CD4-positive, alpha-beta T cell treated with Interleukin-6 for 4 hours (primary cell): ENCODE data around the gene TGFB1I1.

Source experiments
- DNase-seq: peaks from one replicate; pipeline ENCODE4 v3.0.0-alpha.2; 2020; ENCODE audit warnings: mixed read lengths

Gene TGFB1I1

DNA sequence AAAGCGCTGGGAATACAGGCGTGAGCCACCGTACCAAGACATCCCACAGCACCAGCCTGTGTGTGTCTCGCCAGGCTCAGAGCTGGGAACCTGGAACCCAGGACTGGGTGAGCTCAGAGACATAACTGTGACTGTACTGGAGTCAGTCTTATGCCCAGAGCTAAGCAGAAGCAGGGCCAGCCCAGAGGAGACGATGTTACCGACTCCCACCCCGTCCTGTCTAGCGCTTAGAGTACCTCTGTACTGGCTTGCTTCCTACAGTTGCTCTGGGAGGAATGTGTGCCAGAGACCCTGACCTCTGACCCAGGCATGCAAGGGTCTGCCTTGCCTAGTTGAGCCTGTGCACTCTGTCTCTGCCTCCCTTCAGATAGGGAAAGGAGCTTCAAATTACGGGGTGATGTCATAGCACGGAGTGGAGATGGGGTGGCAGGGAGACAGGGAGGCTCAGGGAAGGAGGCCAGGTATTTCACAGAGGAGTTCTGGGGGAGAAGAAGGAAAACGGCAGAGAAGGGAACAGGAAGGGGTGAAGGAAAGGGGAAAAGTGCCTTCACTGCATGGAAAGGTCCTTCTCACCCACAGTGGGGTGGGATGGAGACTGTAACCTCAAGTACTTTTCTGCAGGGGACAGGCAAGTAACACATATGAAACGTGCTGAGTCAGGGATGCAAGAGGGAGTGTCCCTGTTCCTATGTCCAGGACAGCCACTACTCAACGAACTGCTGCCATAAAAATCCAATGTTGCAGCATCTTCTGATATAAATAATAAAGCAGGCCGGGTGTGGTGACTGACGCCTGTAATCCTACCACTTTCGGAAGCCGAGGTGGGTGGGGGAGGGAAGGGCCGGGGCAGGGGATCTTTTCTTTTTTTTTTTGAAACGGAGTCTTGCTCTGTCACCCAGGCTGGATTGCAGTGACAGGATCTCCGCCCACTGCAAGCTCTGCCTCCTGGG lies 18.4 kb upstream of the TGFB1I1 start:
- DNase-seq: no peak

DNA sequence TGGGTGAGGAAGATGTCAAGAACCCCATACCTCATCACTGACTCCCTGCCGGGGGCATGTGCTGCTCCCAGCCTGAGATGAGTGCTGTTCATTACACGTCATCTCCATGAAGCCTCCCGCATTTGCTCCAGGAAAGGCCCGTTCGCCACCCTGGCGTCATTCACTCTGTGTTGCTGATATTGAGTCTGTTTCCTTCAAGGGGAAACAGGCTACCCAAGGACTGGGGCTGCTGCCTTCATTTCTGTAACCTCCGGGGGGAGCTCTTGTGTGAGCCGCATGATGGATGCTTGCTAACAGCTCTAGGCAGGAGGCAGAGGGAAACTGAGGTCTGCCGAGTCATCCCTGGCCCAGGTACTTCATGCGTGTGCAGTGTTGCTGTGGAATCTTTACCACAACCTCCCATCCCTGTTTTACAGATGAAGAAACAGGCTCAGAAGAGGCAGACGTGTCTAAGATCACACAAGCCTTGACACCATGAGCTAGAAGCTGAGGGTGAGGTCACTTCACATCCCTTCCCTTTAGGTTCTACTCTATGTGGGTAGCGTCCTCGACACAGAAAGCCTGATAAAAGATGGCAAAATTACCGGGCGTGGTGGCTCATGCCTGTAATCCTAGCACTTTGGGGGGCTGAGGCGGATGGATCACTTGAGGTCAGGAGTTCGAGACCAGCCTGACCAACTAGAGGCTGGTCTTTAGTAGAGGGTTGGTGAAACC lies 16.2 kb upstream of the TGFB1I1 start:
- peak; percentile 42 for DNase-seq

DNA sequence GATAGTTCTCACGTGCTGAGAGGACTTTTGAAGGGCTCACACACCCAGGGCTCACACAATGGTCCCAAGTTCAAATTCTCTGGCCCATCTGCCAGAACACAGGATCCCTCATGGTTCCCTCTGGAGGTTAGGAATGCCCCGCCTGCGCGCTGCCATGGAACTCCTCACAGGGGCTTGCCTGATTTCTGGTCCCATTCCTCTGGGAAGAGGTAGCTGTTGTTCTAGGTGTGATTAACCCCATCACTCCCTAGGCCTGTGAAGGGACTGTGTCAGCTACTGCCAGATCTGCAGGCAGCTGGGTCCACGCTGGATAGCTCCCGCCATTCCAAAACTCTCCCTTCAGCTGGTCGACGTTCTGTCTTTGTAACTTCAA lies 15.0 kb upstream of the TGFB1I1 start:
- DNase-seq: no peak

DNA sequence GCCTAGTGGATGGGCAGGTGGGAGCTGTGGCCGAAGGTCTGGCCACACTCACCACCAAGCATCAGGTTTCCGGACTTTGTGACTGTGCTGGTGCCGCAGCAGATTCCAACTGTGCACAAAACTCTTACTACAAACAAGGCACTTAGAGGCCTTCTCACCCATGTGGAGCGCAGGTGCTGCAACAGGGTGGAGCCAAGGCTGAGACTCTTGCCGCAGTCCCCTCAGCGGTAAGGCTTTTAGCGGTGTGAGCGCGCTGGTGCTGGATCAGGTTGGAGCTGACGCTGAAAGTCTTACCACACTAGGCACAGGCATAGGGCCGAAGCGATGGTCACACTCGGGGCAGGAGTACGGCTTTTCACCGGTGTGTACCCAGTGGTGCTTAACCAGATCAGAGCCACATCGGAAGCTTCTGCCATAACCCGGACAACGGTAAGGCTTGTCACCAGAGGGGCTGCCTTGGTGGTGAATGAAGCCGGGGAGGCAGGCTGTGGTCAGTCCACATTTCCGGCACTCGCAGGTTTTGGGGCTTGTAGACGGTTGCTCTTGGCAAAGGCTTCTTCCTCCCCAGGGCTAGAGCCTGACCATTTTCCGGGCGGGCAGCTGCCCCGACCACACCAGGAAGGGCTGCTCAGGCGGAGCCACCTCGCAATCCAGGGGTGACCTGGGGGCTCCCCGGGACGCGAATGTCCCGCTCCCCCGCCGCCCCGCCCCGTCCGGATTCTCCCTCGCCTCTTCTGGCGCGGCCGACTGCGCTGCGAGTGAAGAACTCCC lies 13.7 kb upstream of the TGFB1I1 start:
- peak; percentile 45 for DNase-seq

DNA sequence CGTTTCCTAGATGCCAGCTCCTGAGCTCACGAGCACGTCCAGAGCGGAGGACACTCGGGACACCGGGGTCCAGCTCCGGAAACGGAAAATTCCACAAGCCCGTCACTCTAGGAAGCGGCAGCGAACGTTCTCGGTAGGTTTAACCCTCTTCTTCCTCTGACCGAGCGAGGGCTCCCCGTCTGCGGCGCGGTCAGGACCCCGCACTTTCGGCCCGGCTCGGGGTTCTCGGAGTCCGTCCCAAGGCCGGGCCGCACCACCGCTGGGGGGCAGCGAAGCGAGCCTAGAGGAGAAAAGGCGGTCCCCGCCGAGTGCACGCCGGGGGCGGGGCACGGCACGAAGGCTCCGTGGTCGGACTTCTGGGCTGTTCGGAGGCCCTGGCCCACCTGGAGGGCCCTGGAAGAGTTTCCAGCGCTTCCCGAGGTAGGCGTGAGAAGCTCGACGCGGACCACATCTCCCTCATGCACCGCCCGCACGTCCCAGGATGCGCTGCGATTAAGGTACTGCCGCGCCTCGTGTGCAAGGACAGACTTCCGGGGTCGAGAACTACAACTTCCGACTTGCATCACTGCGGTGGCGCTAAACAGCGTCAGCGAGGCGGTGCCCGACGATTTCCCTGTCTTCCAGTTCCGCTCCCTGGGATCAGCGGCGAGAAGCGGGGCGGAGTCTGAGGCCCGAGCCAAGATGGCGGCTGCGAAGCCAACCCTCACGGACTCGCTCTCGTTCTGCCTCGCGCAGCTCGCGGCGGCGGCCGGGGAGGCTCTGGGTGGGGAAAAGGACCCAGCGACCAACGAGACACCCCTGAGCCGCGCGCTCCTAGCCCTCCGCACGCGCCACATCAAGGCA lies 12.9 kb upstream of the TGFB1I1 start, which contains the start of gene ARMC5:
Gene ARMC5, plus strand, starts transcription at position 658 of the 843 bp plus-strand sequence. Its CDS starts 24 bp downstream, at position 682.
- peak; percentile 98 for DNase-seq

DNA sequence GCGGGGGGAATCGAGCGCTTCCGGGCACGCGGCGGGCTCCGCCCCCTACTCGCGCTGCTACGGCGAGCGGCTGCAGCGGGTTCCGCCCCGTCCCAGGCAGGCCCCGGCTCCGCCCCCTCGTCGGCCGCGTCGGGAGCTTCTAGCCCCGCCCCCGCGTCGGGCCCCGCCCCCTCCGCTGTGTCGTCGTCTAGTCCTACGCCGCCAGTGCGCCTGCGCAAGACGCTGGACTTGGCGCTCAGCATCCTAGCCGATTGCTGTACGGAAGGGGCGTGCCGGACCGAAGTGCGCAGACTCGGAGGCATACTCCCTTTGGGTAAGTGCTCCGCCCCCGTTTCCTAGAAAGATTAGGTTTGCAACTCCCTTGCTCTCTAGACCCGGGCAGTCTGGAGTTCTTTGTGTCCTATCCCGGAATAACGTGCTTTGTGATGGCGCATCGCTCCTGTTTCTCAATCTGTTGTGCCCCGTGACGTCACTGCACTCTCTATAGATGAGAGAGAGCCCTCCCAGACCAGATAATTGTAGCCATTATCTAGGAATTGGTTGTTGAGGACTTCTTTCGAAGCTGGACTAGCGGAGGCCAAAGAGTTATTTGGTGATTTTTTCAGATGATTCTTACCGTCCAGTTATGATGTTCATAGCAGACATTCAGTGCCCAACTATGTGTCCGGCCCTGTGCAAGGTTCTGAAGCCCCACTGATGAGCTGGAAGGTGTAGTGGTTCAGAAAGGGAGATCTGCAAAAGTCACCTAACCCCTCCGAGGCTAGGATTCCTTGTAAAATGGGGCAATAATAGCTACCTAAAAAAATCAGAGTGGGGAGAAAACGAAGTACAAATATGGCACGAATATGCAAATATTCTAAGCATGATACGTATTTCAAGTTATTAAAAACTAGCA lies 12.0 kb upstream of the TGFB1I1 start:
- peak; percentile 100 for DNase-seq

DNA sequence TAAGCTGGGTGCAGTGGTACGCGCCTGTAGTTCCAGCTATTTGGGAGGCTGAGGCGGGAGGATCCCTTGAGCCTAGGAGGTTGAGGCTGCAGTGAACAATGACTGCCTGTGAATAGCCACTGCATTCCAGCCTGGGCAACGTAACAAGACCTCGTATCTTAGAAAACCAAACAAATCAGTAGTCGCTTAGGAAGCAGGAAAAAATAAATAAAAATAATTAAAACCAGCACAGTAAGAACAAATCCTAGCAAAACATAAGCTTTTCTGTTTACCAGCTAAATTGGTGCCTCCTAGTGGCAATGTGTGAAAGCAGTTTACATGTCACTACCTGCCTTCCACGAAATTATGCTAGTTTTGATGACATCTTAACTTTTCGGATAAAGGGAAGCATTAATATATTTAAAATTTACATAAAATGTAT lies 11.4 kb upstream of the TGFB1I1 start:
- DNase-seq: peak; percentile 28

DNA sequence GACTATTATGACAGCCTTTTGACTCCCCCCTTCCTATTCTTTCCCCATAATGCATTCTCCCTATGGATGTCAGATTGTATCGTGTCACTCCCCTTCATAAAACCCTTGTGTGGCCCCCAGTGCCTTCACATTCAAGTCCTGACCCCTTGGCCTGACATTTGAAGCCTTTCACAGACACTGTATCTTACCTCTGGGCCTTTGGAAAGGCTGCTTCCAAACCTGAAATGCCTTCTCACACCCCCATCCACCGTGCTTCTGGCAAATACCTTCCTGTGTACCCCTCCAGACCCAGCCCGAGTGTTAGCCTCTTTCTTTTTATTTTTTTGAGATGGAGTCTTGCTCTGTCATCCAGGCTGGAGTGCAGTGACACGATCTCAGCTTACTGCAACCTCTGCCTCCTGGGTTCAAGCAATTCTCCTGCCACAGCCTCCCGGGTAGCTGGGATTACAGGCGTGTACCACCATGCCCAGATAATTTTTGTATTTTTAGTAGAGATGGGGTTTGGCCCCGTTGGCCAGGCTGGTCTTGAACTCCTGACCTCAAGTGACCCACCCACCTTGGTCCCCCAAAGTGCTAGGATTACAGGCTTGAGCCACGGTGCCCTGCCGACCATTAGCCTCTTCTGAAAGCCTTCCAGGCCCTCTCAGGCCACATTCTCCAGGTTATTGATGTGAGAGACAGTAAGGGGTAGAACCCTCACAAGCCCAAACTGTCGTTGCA lies 10.6 kb upstream of the TGFB1I1 start:
- no peak for DNase-seq

DNA sequence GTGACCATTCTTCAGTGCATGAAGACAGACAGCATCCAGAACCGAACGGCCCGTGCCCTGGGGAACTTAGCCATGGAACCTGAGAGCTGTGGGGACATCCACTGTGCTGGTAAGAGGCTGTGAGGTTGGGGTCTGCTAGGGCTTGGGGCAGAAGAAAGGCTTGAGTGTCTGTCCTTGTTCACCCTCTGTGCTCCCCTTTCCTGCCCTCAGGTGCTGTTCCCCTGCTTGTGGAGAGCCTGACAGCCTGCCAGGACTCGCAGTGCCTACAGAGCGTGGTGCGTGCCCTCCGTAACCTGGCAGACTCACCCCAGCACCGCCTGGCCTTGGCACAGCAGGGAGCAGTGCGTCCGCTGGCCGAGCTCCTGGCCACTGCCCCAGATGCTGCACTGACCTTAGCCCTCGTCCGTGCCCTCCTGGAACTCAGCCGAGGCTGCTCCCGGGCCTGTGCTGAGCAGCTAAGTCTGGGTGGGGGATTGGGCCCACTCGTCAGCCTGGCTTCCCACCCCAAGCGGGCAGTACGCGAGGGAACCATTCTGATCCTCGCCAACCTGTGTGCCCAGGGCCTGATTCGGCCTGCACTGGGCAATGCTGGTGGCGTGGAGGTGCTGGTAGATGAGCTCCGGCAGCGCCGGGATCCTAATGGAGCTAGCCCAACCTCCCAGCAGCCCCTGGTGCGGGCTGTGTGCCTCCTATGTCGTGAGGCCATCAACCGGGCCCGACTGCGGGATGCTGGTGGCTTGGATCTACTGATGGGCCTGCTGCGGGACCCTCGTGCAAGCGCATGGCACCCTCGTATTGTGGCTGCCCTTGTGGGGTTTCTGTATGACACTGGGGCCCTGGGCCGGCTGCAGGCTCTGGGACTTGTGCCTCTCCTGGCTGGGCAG lies 9.8 kb upstream of the TGFB1I1 start:
- DNase-seq: no peak

DNA sequence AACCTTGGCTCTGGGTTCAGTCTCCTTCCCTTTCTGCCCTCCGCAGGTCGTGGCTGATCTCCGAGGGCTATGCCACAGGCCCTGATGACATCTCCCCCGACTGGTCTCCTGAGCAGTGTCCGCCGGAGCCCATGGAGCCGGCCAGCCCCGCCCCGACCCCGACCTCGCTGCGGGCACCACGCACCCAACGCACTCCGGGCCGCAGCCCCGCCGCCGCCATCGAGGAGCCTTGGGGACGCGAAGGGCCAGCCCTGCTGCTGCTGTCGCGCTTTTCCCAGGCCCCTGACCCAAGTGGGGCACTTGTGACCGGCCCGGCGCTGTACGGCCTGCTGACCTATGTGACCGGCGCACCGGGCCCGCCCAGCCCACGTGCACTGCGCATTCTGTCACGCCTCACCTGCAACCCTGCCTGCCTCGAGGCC lies 7.6 kb upstream of the TGFB1I1 start:
- DNase-seq: no peak

DNA sequence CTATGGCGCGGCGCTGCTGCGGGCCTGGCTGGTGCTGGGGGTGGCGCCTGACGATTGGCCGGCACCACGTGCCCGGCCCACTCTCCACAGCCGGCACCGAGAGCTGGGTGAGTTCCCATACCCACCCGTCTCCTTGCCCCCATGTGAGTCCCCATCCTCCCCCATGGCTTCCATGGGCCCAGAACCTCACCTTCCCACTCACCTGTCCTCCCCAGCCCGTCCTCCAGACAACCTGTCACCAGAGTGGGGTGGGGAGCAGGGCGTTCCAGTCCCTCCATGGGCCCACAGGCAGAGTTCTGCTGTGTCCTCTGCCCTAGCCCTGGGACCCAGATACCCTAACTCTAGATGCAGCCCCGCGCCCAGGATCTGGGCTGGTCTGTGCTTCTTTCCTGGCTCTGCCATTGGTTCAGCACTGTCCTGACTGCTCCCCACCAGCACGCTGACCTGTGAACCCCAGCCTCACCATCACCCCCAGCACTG lies 7.1 kb upstream of the TGFB1I1 start:
- DNase-seq: no peak

DNA sequence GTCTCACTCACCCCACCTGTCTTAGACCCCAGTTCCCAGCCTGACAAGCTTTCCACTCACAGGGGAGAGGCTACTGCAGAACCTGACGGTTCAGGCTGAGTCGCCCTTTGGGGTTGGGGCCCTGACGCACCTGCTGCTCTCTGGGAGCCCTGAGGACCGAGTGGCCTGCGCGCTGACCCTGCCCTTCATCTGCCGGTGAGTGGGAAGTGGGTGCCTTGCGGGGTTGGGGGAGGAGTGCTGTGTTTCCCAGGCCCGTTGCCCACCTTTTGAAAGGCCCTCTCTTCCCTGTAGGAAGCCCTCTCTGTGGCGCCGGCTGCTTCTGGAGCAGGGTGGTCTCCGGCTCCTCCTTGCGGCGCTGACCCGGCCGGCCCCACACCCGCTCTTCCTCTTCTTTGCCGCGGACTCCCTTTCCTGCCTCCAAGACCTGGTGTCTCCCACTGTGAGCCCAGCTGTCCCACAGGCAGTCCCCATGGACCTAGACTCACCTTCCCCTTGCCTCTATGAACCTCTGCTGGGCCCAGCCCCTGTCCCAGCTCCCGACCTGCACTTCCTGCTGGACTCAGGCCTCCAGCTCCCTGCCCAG lies 6.1 kb upstream of the TGFB1I1 start:
- DNase-seq: no peak

DNA sequence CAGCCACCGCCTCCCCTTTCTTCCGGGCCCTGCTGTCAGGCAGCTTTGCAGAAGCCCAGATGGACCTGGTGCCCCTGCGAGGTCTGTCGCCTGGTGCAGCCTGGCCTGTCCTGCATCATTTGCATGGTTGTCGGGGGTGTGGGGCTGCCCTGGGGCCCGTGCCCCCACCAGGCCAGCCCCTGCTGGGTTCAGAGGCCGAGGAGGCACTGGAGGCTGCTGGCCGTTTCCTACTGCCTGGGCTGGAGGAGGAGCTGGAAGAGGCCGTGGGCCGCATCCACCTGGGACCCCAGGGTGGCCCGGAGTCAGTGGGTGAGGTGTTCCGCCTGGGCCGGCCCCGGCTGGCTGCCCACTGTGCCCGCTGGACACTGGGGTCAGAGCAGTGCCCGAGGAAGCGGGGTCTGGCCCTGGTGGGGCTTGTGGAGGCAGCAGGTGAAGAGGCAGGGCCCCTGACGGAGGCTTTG lies 5.5 kb upstream of the TGFB1I1 start:
- DNase-seq: no peak

DNA sequence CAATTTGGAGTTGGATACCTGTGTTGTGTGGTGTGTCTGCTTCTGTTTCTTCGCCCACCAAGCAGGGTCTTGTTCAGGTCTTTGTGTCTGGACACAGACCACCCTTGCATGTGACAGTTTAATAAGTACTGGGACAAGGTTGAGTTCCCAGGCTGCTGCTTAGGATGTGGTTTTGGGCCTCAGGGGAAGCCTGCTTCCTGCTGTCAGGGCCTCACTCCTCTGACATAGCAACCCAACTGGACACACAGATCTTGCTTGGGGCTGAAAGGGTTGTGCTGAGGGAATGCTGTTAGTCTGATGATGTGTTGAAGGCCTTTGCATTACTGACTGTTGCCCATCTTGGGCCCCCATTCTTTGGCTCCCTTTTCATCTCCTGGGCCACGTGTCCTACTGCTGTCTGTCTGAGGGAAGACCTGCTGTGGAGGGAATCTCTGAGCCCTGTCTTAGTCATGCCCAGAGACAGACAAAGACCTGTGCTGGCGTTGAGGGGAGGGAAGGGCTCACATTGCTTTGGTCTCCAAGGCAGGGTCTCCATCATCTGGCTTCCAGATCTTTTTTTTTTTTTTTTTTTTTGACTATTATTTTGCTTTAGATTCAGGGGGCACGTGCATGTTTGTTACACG lies 4.7 kb upstream of the TGFB1I1 start:
- peak; percentile 33 for DNase-seq

DNA sequence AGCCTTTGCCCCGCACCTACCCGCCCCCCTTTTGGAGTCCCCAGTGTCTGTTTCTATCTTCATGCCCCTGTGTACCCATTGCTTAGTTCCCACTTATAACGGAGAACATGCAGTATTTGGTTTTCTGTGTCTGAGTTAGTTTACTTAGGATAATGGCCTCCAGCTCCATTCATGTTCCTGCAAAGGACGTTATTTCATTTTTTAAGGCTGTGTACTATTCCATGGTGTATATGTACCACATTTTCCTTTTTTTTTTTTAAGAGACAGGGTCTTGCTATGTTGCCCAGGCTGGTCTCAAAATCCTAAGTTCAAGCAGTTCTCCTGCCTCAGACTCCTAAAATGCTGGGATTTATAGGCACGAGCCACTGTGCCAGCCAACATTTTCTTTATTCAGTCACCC lies 4.1 kb upstream of the TGFB1I1 start:
- DNase-seq: no peak

DNA sequence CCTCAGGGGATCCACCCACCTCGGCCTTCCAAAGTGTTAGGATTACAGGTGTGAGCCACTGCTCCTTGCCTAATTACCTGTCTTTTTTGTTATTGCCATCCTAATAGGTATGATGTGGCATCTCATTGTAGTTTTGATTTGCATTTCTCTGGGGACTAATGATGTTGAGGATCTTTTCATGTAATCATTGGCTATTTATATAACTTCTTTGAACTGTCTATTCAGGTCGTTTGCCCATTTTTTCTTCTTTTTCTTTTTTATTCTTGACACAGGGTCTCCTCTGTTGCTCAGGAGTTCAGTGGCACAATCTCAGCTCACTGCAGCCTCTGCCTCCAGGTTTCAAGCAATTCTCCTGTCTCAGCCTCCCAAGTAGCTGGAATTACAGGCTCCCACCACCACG lies 1.3 kb upstream of the TGFB1I1 start:
- DNase-seq: no peak

DNA sequence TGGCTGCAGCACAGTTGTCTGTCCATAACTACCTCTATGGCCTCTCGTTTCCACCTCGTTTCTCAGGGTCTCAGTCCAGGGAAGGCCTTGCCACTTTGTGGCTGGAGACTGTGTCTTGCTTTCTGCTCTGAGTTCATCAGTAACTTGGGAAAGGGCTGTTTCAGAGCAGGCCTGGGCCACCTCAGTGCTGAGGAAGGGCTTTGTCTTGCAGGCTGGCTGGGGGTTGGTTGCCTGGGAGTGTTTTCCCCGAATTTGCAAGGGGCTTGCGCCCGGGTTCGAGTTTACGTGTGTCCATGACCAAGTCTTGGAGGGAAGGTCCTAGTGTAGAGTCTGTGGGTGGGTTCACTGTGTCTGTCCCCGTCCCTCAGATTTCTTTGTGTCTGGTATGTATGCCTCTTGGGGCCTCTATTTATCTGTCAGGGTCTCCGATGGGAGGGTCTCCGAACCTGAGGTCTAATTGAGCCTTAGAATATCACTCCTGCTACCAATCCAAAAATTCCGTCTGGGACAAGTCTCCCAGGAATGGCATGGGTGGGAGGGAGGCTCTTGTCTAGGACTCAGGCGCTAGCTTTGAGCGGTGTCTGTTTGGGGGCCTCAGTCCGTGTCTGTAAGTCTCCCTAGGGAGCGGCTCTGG lies 594 bp upstream of the TGFB1I1 start:
- no peak for DNase-seq
